GM12874 (cell line): ENCODE data around the gene CNEP1R1.
A peak's percentile ranks its signal among the peaks of the same experiment; 100 is the strongest.

Source experiments
- CTCF ChIP-seq: IDR thresholded peaks from 2 replicates; pipeline ENCODE4 v1.5.1; 2011; ENCODE audit warnings: low read depth, mild to moderate bottlenecking, control low read depth, low read length, moderate library complexity; ENCODE audit not compliant: insufficient read depth

CNEP1R1 gene

GRCh38 chr16:49992825-49993224, 32.2 kb upstream of the CNEP1R1 start:
- no peak for TF ChIP-seq CTCF

- TF ChIP-seq CTCF, result no peak
Observed at GRCh38 chr16:49993579-49993978, 31.4 kb upstream of the CNEP1R1 start.

- no peak for TF ChIP-seq CTCF
Observed at GRCh38 chr16:49994006-49994405, 31.0 kb upstream of the CNEP1R1 start.

GRCh38 chr16:49995720-49996119, 29.3 kb upstream of the CNEP1R1 start:
- 0 out of 2 replicates have a peak, but pooled peaks have one; percentile 3 for TF ChIP-seq CTCF

- no peak for TF ChIP-seq CTCF
Observed at GRCh38 chr16:49997721-49998251, 27.2 kb upstream of the CNEP1R1 start.

- TF ChIP-seq CTCF, result no peak
Observed at GRCh38 chr16:49998991-49999390, 26.0 kb upstream of the CNEP1R1 start.

GRCh38 chr16:50001144-50001543, 23.9 kb upstream of the CNEP1R1 start:
- no peak for TF ChIP-seq CTCF
